Osteoblast (primary cell): Measurements from ENCODE around the gene TERT. TPM values are rescaled to one million over a fixed set of nuclear protein-coding genes. Genes with fewer than 3 reads are reported as not detected.

Experiments used
- DNase-seq: peaks from one replicate; pipeline ENCODE4 v3.0.0; 2011; ENCODE audit warnings: low spot score, mixed read lengths; ENCODE audit not compliant: insufficient read length; ENCODE audit errors: missing footprints
- H2AFZ ChIP-seq: 2 replicates; pipeline ENCODE4 v1.6.0; 2011; ENCODE audit warnings: mild to moderate bottlenecking, low read length
- H3K27ac ChIP-seq: 2 replicates; pipeline ENCODE4 v1.5.1; 2011; ENCODE audit warnings: mild to moderate bottlenecking, low read depth, low read length, moderate library complexity
- H3K27me3 ChIP-seq: 2 replicates; pipeline ENCODE4 v1.6.0; 2012; ENCODE audit warnings: mild to moderate bottlenecking, control low read depth, inconsistent platforms, low read length, moderate library complexity; ENCODE audit not compliant: insufficient read depth
- H3K36me3 ChIP-seq: 2 replicates; pipeline ENCODE4 v1.5.1; 2011; ENCODE audit warnings: mild to moderate bottlenecking, low read length, control low read depth, moderate library complexity; ENCODE audit not compliant: insufficient read depth
- H3K4me1 ChIP-seq: 2 replicates; pipeline ENCODE4 v1.5.1; 2011; ENCODE audit warnings: mild to moderate bottlenecking, low read length, control low read depth, moderate library complexity; ENCODE audit not compliant: insufficient read depth
- H3K4me2 ChIP-seq: 2 replicates; pipeline ENCODE4 v1.6.0; 2011; ENCODE audit warnings: mild to moderate bottlenecking, low read length; ENCODE audit not compliant: insufficient read depth
- H3K4me3 ChIP-seq: fragments of 200-600 bp; sonication (generic); 3 replicates; pipeline ENCODE4 v1.5.1; 2012; ENCODE audit warnings: mild to moderate bottlenecking, low read length, inconsistent platforms; ENCODE audit not compliant: insufficient read depth
- H3K79me2 ChIP-seq: 2 replicates; pipeline ENCODE4 v1.6.0; 2012; ENCODE audit warnings: mild to moderate bottlenecking, low read length, control low read depth, inconsistent platforms; ENCODE audit not compliant: insufficient read depth
- H3K9me3 ChIP-seq: 2 replicates; pipeline ENCODE4 v1.5.1; 2011; ENCODE audit warnings: low read depth, low read length, control low read depth
- H4K20me1 ChIP-seq: 2 replicates; pipeline ENCODE4 v1.6.0; 2012; ENCODE audit warnings: mild to moderate bottlenecking, low read length, control low read depth; ENCODE audit not compliant: insufficient read depth
- total RNA-seq: library from RNA; depleted of rRNA; stranded (reverse); fragments of >200 nt; gene quantifications from 2 replicates; pipeline ENCODE4 v1.2.3, GENCODE V29; 2012
- TF ChIP-seq, protein P1 (sequence below): IDR thresholded peaks from 2 replicates; pipeline ENCODE4 v1.5.1; 2011; ENCODE audit warnings: mild to moderate bottlenecking, low read depth, low read length, moderate library complexity; ENCODE audit errors: extremely low read depth

TERT gene
- total RNA-seq, 1 donor, result not detected

DNA sequence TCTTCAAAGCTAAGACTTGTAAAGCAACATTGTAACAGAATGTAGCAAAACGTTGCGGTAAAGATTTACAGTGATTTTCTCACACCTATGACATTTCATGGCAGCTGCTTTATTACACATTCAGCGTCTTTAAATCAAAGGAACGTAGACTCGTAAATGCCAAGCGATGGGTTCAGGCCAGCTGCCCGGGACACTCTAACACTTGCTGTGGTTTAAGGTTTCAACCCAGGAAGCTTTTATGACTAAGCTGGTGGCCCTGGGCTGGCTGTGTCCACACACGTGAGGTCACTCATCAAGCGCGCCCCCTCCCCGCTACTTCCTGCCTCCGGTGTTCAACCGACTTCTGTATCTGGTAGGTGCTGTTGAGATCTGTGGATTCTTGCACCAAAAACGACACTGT lies 67.2 kb downstream of the TERT start:
- H3K4me3 ChIP-seq, result no peak overlapping the region
- DNase-seq, result no peak
- no peak overlapping the region for H2AFZ ChIP-seq
- H3K4me1 ChIP-seq, result no peaks in the 10 kb centered on the region
- no peaks in the 10 kb centered on the region for H3K79me2 ChIP-seq
- H3K9me3 ChIP-seq, result no peaks in the 10 kb centered on the region
- TF ChIP-seq, protein P1, sequence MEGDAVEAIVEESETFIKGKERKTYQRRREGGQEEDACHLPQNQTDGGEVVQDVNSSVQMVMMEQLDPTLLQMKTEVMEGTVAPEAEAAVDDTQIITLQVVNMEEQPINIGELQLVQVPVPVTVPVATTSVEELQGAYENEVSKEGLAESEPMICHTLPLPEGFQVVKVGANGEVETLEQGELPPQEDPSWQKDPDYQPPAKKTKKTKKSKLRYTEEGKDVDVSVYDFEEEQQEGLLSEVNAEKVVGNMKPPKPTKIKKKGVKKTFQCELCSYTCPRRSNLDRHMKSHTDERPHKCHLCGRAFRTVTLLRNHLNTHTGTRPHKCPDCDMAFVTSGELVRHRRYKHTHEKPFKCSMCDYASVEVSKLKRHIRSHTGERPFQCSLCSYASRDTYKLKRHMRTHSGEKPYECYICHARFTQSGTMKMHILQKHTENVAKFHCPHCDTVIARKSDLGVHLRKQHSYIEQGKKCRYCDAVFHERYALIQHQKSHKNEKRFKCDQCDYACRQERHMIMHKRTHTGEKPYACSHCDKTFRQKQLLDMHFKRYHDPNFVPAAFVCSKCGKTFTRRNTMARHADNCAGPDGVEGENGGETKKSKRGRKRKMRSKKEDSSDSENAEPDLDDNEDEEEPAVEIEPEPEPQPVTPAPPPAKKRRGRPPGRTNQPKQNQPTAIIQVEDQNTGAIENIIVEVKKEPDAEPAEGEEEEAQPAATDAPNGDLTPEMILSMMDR, result no peak
- no peaks in the 10 kb centered on the region for H3K36me3 ChIP-seq
- H3K27me3 ChIP-seq, result peaks cover 10% of the 10 kb centered on the region
- H4K20me1 ChIP-seq, result no peaks in the 10 kb centered on the region
- no peak overlapping the region for H3K4me2 ChIP-seq
- no peak overlapping the region for H3K27ac ChIP-seq

DNA sequence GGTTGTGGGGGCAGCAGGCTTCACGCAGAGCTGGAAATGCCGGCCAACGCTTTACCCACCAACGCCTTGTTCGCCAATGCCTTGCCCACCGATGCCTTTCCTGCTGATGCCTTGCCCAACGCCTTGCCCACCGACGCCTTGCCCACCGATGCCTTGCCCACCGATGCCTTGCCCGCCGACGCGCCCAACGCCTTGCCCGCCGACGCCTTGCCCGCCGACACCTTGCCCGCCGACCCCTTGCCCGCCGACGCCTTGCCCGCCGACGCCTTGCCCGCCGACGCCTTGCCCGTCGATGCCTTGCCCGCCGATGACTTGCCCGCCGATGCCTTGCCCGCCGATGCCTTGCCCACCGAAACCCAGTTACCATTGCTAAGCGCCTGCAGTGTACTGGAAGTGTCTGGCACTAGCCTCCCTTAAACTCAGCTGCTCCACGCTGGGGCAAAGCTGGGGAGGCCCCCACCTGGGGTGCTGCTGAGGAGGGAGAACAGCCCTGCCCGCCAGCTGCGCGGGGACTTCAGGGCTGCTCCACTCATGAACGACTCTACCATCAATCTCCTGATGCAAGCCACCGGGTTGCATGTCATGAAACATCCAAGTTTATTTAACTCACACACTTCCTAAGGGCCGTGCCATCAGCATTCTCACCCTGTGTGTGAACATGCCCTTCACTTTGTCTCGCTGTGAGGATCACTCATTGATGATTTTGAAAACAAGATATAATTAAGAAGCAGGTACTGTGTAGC lies 67.9 kb downstream of the TERT start:
- Histone ChIP-seq H3K36me3 (no peaks in the 10 kb centered on the region), H3K4me3 (no peak overlapping the region), H4K20me1 (no peaks in the 10 kb centered on the region), H3K4me1 (no peaks in the 10 kb centered on the region), H3K79me2 (no peaks in the 10 kb centered on the region), H3K27ac (no peak overlapping the region), H2AFZ (no peak overlapping the region), H3K27me3 (peaks cover 10% of the 10 kb centered on the region), H3K4me2 (no peak overlapping the region), H3K9me3 (no peaks in the 10 kb centered on the region)
- TF ChIP-seq, protein P1, result no peak
- no peak for DNase-seq

DNA sequence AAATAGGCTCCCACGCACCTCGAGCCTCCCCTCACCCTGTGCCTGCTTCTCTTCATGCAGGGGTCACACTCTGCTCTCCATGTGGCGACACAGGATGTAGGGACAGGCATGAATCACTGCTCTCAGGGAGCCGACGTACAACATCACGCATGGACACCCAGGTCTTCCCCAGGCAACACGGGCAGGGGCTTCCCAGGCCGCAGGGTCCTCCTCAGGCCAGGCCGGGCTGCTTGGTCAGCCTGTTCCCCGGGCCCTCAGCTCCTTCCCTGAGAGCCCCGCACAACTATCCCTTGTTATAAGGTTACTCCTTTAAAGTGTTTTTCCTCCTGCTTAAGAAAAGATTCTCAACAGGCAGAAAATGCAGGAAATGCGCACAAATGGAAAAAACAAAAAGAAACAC lies 68.6 kb downstream of the TERT start:
- DNase-seq, result no peak
- Histone ChIP-seq H3K9me3 (no peaks in the 10 kb centered on the region), H3K36me3 (no peaks in the 10 kb centered on the region), H2AFZ (no peak overlapping the region), H3K4me1 (no peaks in the 10 kb centered on the region), H3K27me3 (peaks cover 10% of the 10 kb centered on the region), H3K4me3 (no peak overlapping the region), H3K27ac (no peak overlapping the region), H3K79me2 (no peaks in the 10 kb centered on the region), H4K20me1 (no peaks in the 10 kb centered on the region), H3K4me2 (no peak overlapping the region)
- TF ChIP-seq, protein P1, result no peak

DNA sequence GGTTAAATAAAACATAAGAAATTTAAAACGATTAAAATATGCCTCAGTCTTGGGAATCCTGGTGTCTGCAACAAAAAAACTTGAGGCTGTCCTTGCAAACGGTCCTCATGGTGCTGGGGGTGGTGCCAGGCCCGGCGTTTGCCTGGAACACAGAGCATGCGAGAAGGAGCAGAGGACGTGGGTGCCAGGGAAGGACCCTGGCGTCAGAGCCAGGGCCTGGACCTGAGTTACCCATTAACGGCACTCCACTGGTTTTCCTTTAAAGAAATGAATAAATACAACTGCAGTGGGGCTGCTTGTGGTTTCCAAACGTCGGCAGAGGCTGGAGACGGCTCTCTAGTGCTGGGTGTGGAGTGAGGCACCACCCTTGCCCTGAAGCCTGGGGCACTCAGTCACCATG lies 69.8 kb downstream of the TERT start, which contains the start of gene SLC6A18:
TSS of gene SLC6A18 (plus strand) at position 301 of the 400 bp plus-strand sequence. CDS start at position 398, 97 bp downstream.
- Histone ChIP-seq H2AFZ (no peak within 1 kb of the TSS), H3K9me3 (no peaks in the 10 kb centered on the region), H3K36me3 (no peaks in the 10 kb centered on the region), H4K20me1 (no peaks in the 10 kb centered on the region), H3K79me2 (no peaks in the 10 kb centered on the region), H3K27me3 (peaks cover 10% of the 10 kb centered on the region), H3K4me2 (no peak within 1 kb of the TSS), H3K4me3 (no peak within 1 kb of the TSS), H3K27ac (no peak within 1 kb of the TSS), H3K4me1 (no peaks in the 10 kb centered on the region)
- TF ChIP-seq, protein P1, result no peak
- no peak for DNase-seq
